B cell (primary cell): ENCODE results near the gene NR4A3. TPM values are rescaled to one million over a fixed set of nuclear protein-coding genes. Genes with fewer than 3 reads are reported as not detected.

Source experiments
- ATAC-seq: fragments of 200-7000 bp; cut with Tn5 transposase; one replicate; pipeline ENCODE4 v1.10.0; 2021; ENCODE audit warnings: low read depth, mild to moderate bottlenecking, moderate number of reproducible peaks, moderate library complexity
- CTCF ChIA-PET: fragments of 350-600 bp; sonication (Branson Sonifier 250); formaldehyde crosslinking; loops from one replicate; lab custom pipeline; 2021; ENCODE audit warnings: antibody characterized with exemption, inconsistent platforms; lab: Charles Lee
- POLR2A ChIA-PET: fragments of 350-600 bp; sonication (Branson Sonifier 250); formaldehyde crosslinking; loops from one replicate; lab custom pipeline; 2021; ENCODE audit warnings: antibody characterized with exemption; lab: Charles Lee
- DNase-seq: peaks from one replicate; pipeline ENCODE4 v3.0.0; 2013
- H2AFZ ChIP-seq: 2 replicates; pipeline ENCODE4 v1.6.1; 2012; ENCODE audit warnings: mild to moderate bottlenecking, low read depth, low read length; ENCODE audit not compliant: insufficient read depth, poor library complexity, severe bottlenecking
- H3K27ac ChIP-seq, 2 donors: 1 replicate in 1 of 2; 2 replicates in 1 of 2; pipeline ENCODE4 v1.5.1; 2012 to 2013; ENCODE audit warnings: low read length in 2 of 2, mild to moderate bottlenecking in 2 of 2, moderate library complexity in 1 of 2
- H3K27me3 ChIP-seq, 4 experiments: fragments of 200-600 bp in 1 of 4; sonication (generic) in 1 of 4; replicated peaks in 1 of 4; 1 replicate in 2 of 4; 2 replicates in 2 of 4; pipeline versions ENCODE4 v1.6.1 to v1.7.0; 2013 to 2016; ENCODE audit warnings: low read length in 3 of 4, mild to moderate bottlenecking in 2 of 4, mixed read lengths in 1 of 4, moderate library complexity in 1 of 4; ENCODE audit not compliant: insufficient read depth in 4 of 4, control insufficient read depth in 3 of 4; ENCODE audit errors: control extremely low read depth in 1 of 4
- H3K36me3 ChIP-seq, 2 experiments: replicated peaks in 1 of 2; 1 replicate in 1 of 2; 2 replicates in 1 of 2; pipeline versions ENCODE4 v1.6.1 to v1.7.1; 2013; ENCODE audit warnings: low read length in 1 of 2; ENCODE audit not compliant: insufficient read depth in 2 of 2, control insufficient read depth in 1 of 2; ENCODE audit errors: control extremely low read depth in 1 of 2, extremely low read depth in 1 of 2
- H3K4me1 ChIP-seq, 2 donors: fragments of 200-600 bp in 1 of 2; sonication (generic) in 1 of 2; 1 replicate in 1 of 2; 2 replicates in 1 of 2; pipeline versions ENCODE4 v1.5.1 to v1.6.1; 2013 to 2017; ENCODE audit warnings: low read length in 2 of 2; ENCODE audit not compliant: control insufficient read depth in 2 of 2, insufficient read depth in 2 of 2
- H3K4me2 ChIP-seq: replicated peaks from 2 replicates; pipeline ENCODE3; 2012; ENCODE audit warnings: mild to moderate bottlenecking, low read depth, low read length; ENCODE audit not compliant: poor library complexity, severe bottlenecking
- H3K4me3 ChIP-seq, 5 experiments: fragments of 200-600 bp in 1 of 5; sonication (generic) in 1 of 5; 1 replicate in 3 of 5; 2 replicates in 2 of 5; pipeline versions ENCODE4 v1.5.1 to v1.7.0; 2011 to 2016; ENCODE audit warnings: low read length in 4 of 5, mild to moderate bottlenecking in 4 of 5, low read depth in 2 of 5, control low read depth in 1 of 5, moderate library complexity in 1 of 5; ENCODE audit not compliant: insufficient read depth in 1 of 5; ENCODE audit errors: control extremely low read depth in 1 of 5, extremely low read depth in 1 of 5
- H3K79me2 ChIP-seq: fragments of 200-600 bp; sonication (generic); one replicate; pipeline ENCODE4 v1.6.0; 2016; ENCODE audit warnings: low read length; ENCODE audit not compliant: control insufficient read depth, insufficient read depth
- H3K9ac ChIP-seq: fragments of 200-600 bp; sonication (generic); 2 replicates; pipeline ENCODE4 v1.6.1; 2017; ENCODE audit warnings: mild to moderate bottlenecking, low read length, moderate library complexity
- H3K9me3 ChIP-seq, 3 donors: one replicate each; pipeline versions ENCODE4 v1.6.1 to v1.7.1; 2013; ENCODE audit warnings: low read length in 2 of 3; ENCODE audit not compliant: control insufficient read depth in 2 of 3, insufficient read depth in 1 of 3; ENCODE audit errors: control extremely low read depth in 1 of 3
- H4K20me1 ChIP-seq: 2 replicates; pipeline ENCODE4 v1.6.0; 2012; ENCODE audit warnings: mild to moderate bottlenecking, low read length; ENCODE audit not compliant: insufficient read depth, control insufficient read depth, poor library complexity, severe bottlenecking
- H3K27ac Mint-ChIP-seq: one replicate; pipeline ENCODE4 v1.8.0; 2021; ENCODE audit warnings: mixed read lengths
- H3K27me3 Mint-ChIP-seq: one replicate; pipeline ENCODE4 v1.8.0; 2021; ENCODE audit warnings: mixed read lengths
- H3K4me1 Mint-ChIP-seq: one replicate; pipeline ENCODE4 v1.8.0; 2021; ENCODE audit warnings: mixed read lengths
- H3K4me3 Mint-ChIP-seq: one replicate; pipeline ENCODE4 v1.8.0; 2021; ENCODE audit warnings: mixed read lengths
- H3K9me3 Mint-ChIP-seq: one replicate; pipeline ENCODE4 v1.8.0; 2022; ENCODE audit warnings: mixed read lengths; ENCODE audit not compliant: insufficient read depth
- EZH2 ChIP-seq: IDR thresholded peaks from 2 replicates; pipeline ENCODE4 v1.6.1; 2012; ENCODE audit warnings: borderline replicate concordance, low read depth, mild to moderate bottlenecking, moderate library complexity, low read length; ENCODE audit not compliant: insufficient read depth, poor library complexity, severe bottlenecking
- WGBS: methylation state at CpG from one replicate; pipeline ENCODE4 v1.1.5; 2013; ENCODE audit warnings: missing lambda C conversion rate; ENCODE audit not compliant: insufficient coverage; 5-methylcytosine and 5-hydroxymethylcytosine counted together
- intact Hi-C: fragments of 100-400 bp; cut with micrococcal nuclease; formaldehyde crosslinking; loops from one replicate; pipeline ENCODE4 v1.10.0; 2022
- polyA plus RNA-seq: library from polyadenylated mRNA; depleted of rRNA; stranded (reverse); fragments of >200 nt; gene quantifications from 2 replicates; pipeline ENCODE4 v1.2.3, GENCODE V29; 2012
- total RNA-seq, 2 donors: library from RNA; stranded (reverse); fragments of 120-200 nt in 1 of 2; gene quantifications; 1 replicate in 1 of 2; 2 replicates in 1 of 2; pipeline versions ENCODE4 v1.2.3 to v1.2.4, GENCODE V29; 2013 to 2022
- TF ChIP-seq, protein P1 (sequence below): fragments of 200-600 bp; IDR thresholded peaks from one replicate; pipeline ENCODE4 v1.8.0; 2022; ENCODE audit warnings: antibody characterized with exemption, mild to moderate bottlenecking

NR4A3 gene
- total and polyA plus RNA-seq, 2 donors (not counting 1 experiment from before 2014, with no cell fraction given) = 2.5 to 20.1 TPM

DNA sequence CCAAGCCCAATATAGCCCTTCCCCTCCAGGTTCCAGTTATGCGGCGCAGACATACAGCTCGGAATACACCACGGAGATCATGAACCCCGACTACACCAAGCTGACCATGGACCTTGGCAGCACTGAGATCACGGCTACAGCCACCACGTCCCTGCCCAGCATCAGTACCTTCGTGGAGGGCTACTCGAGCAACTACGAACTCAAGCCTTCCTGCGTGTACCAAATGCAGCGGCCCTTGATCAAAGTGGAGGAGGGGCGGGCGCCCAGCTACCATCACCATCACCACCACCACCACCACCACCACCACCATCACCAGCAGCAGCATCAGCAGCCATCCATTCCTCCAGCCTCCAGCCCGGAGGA, 6.3 kb downstream of the NR4A3 start:
- H3K4me1 ChIP-seq = peaks cover 41 to 43% of the 10 kb centered on the region in 2 donors
- peak overlapping the region; percentile 37 for H3K4me2 ChIP-seq
- no peak overlapping the region for H2AFZ ChIP-seq
- peaks cover 0 to 67% (median 49%) of the 10 kb centered on the region in 4 experiments for H3K27me3 ChIP-seq
- intact Hi-C loops = loop anchor here (10.0 kb wide), 4 partner anchors 387 to 563 kb away; partner anchors contain the start of gene TEX10
- ATAC-seq (no peak), DNase-seq (peak; percentile 46)
- peak overlapping the region; percentile 52 for H3K4me3 Mint-ChIP-seq
- 44% methylated on average over 15 of the region's 15 CpGs for WGBS
- no peaks in the 10 kb centered on the region for H3K9me3 Mint-ChIP-seq
- no peaks in the 10 kb centered on the region for H3K36me3 ChIP-seq
- no peaks in the 10 kb centered on the region for H3K79me2 ChIP-seq
- ChIA-PET POLR2A (no interaction called here), CTCF (interaction anchor here (0.9 to 1.3 kb wide), 2 partner anchors 596 to 687 kb away, joined by 3 read pairs; no protein-coding TSS in a partner anchor)
- H3K4me1 Mint-ChIP-seq = peaks cover 48% of the 10 kb centered on the region
- H3K4me3 ChIP-seq = no peak overlapping the region
- no peak overlapping the region for H3K27ac ChIP-seq
- TF ChIP-seq, protein P1, sequence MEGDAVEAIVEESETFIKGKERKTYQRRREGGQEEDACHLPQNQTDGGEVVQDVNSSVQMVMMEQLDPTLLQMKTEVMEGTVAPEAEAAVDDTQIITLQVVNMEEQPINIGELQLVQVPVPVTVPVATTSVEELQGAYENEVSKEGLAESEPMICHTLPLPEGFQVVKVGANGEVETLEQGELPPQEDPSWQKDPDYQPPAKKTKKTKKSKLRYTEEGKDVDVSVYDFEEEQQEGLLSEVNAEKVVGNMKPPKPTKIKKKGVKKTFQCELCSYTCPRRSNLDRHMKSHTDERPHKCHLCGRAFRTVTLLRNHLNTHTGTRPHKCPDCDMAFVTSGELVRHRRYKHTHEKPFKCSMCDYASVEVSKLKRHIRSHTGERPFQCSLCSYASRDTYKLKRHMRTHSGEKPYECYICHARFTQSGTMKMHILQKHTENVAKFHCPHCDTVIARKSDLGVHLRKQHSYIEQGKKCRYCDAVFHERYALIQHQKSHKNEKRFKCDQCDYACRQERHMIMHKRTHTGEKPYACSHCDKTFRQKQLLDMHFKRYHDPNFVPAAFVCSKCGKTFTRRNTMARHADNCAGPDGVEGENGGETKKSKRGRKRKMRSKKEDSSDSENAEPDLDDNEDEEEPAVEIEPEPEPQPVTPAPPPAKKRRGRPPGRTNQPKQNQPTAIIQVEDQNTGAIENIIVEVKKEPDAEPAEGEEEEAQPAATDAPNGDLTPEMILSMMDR = no peak
- no peak for TF ChIP-seq EZH2
- peaks cover 14% of the 10 kb centered on the region for H4K20me1 ChIP-seq
- no peak overlapping the region for H3K27ac Mint-ChIP-seq
- peaks cover 0 to 17% (median 0%) of the 10 kb centered on the region in 3 donors for H3K9me3 ChIP-seq
- no peak overlapping the region for H3K9ac ChIP-seq
- peaks cover 56% of the 10 kb centered on the region for H3K27me3 Mint-ChIP-seq

DNA sequence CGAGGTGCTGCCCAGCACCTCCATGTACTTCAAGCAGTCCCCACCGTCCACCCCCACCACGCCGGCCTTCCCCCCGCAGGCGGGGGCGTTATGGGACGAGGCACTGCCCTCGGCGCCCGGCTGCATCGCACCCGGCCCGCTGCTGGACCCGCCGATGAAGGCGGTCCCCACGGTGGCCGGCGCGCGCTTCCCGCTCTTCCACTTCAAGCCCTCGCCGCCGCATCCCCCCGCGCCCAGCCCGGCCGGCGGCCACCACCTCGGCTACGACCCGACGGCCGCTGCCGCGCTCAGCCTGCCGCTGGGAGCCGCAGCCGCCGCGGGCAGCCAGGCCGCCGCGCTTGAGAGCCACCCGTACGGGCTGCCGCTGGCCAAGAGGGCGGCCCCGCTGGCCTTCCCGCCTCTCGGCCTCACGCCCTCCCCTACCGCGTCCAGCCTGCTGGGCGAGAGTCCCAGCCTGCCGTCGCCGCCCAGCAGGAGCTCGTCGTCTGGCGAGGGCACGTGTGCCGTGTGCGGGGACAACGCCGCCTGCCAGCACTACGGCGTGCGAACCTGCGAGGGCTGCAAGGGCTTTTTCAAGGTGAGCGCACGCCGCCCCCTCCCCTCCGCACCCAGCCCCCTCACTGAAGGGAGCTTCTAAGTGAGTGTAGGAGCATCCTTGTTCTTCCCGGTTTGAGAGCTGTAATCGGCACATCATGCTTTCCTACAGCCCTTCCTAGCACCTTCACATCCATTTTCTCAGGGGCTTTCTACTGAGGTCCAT, 6.9 kb downstream of the NR4A3 start:
- Histone ChIP-seq H3K36me3 (no peaks in the 10 kb centered on the region), H4K20me1 (peaks cover 9% of the 10 kb centered on the region), H2AFZ (no peak overlapping the region), H3K4me1 (peaks cover 35 to 37% of the 10 kb centered on the region in 2 donors), H3K27ac (no peak overlapping the region), H3K9ac (no peak overlapping the region), H3K79me2 (no peaks in the 10 kb centered on the region), H3K9me3 (peaks cover 0 to 17% (median 0%) of the 10 kb centered on the region in 3 donors), H3K27me3 (peaks cover 0 to 62% (median 47%) of the 10 kb centered on the region in 4 experiments), H3K4me2 (peak overlapping the region; percentile 37), H3K4me3 (no peak overlapping the region)
- peak overlapping the region; percentile 26 for H3K27ac Mint-ChIP-seq
- H3K4me1 Mint-ChIP-seq = peaks cover 44% of the 10 kb centered on the region
- no peak for ATAC-seq
- WGBS = 26% methylated on average over 73 of the region's 78 CpGs
- ChIA-PET POLR2A (no interaction called here), CTCF (interaction anchor here (0.8 to 1.3 kb wide), 5 partner anchors 10 to 688 kb away, joined by 3 to 4 read pairs (median 3); no protein-coding TSS in a partner anchor)
- no peaks in the 10 kb centered on the region for H3K9me3 Mint-ChIP-seq
- peaks cover 54% of the 10 kb centered on the region for H3K27me3 Mint-ChIP-seq
- TF ChIP-seq, protein P1 = no peak
- peak; percentile 84 for TF ChIP-seq EZH2
- H3K4me3 Mint-ChIP-seq = peak overlapping the region; percentile 55
- intact Hi-C loops = loop anchor here (10.0 kb wide), 4 partner anchors 386 to 564 kb away; partner anchors contain the start of gene TEX10
- DNase-seq = peak; percentile 44
